Endothelial cell (in vitro differentiated cells): ENCODE results near the gene SASS6. TPM values are rescaled to one million over a fixed set of nuclear protein-coding genes. Genes with fewer than 3 reads are reported as not detected.

ENCODE experiments used
- DNase-seq: peaks from one replicate; pipeline ENCODE4 v3.0.0; 2021; ENCODE audit warnings: low spot score
- H3K27ac Mint-ChIP-seq: one replicate; pipeline ENCODE4 v1.8.0; 2021; ENCODE audit warnings: mixed read lengths, inconsistent platforms; ENCODE audit not compliant: unreplicated experiment
- H3K27me3 Mint-ChIP-seq: one replicate; pipeline ENCODE4 v1.8.0; 2021; ENCODE audit warnings: mild to moderate bottlenecking, moderate library complexity, mixed read lengths, inconsistent platforms; ENCODE audit not compliant: unreplicated experiment
- H3K36me3 Mint-ChIP-seq: one replicate; pipeline ENCODE4 v1.8.0; 2021; ENCODE audit warnings: mild to moderate bottlenecking, low read depth, mixed read lengths, inconsistent platforms; ENCODE audit not compliant: unreplicated experiment
- H3K4me1 Mint-ChIP-seq: one replicate; pipeline ENCODE4 v1.8.0; 2021; ENCODE audit warnings: mild to moderate bottlenecking, mixed read lengths, inconsistent platforms; ENCODE audit not compliant: unreplicated experiment
- H3K4me3 Mint-ChIP-seq: one replicate; pipeline ENCODE4 v1.8.0; 2021; ENCODE audit warnings: mild to moderate bottlenecking, mixed read lengths, inconsistent platforms; ENCODE audit not compliant: unreplicated experiment
- H3K9me3 Mint-ChIP-seq: one replicate; pipeline ENCODE4 v1.8.0; 2021; ENCODE audit warnings: mixed read lengths, inconsistent platforms; ENCODE audit not compliant: unreplicated experiment
- CTCF ChIP-seq: fragments of 200-600 bp; sonication (generic); IDR thresholded peaks from one replicate; pipeline ENCODE4 v1.5.0; 2021; ENCODE audit warnings: antibody characterized with exemption; ENCODE audit not compliant: unreplicated experiment
- total RNA-seq: library from RNA; stranded (reverse); fragmentation: NEBNext Ultra II Directional; extraction: Animal tissue kit (Norgen Biotek cat#: 25700); gene quantifications from one replicate; pipeline ENCODE4 v1.2.1, GENCODE V29; 2021; ENCODE audit not compliant: unreplicated experiment

Gene SASS6
- total RNA-seq, 1 donor from 2014 or later: 6.1 TPM

- peaks cover 38% of the 10 kb centered on the region for H3K4me1 Mint-ChIP-seq
- no peak overlapping the region for H3K27ac Mint-ChIP-seq
- peak overlapping the region; percentile 13 for H3K4me3 Mint-ChIP-seq
- H3K27me3 Mint-ChIP-seq: no peaks in the 10 kb centered on the region
- H3K36me3 Mint-ChIP-seq: peaks cover 20% of the 10 kb centered on the region
- no peak for TF ChIP-seq CTCF
- no peak for DNase-seq
- no peaks in the 10 kb centered on the region for H3K9me3 Mint-ChIP-seq
Observed at GRCh38 chr1:100045206-100045605, 87.5 kb downstream of the SASS6 start.

GRCh38 chr1:100039591-100039990 is 93.1 kb downstream of the SASS6 start:
- H3K36me3 Mint-ChIP-seq: peaks cover 21% of the 10 kb centered on the region
- H3K27me3 Mint-ChIP-seq: peaks cover 13% of the 10 kb centered on the region

GRCh38 chr1:100038660-100039287 is 94.0 kb downstream of the SASS6 start:
- DNase-seq: peak; percentile 46
- Mint-ChIP-seq H3K9me3 (no peaks in the 10 kb centered on the region), H3K36me3 (peaks cover 15% of the 10 kb centered on the region), H3K4me1 (peaks cover 31% of the 10 kb centered on the region), H3K4me3 (peak overlapping the region; percentile 100), H3K27ac (peak overlapping the region; percentile 100), H3K27me3 (peaks cover 13% of the 10 kb centered on the region)
- no peak for TF ChIP-seq CTCF

More at GRCh38 chr1:100039591-100039990, 93.1 kb downstream of the SASS6 start:
- H3K27ac Mint-ChIP-seq: peak overlapping the region; percentile 100
- peak overlapping the region; percentile 100 for H3K4me3 Mint-ChIP-seq
- peaks cover 31% of the 10 kb centered on the region for H3K4me1 Mint-ChIP-seq
- DNase-seq: no peak
- no peak for TF ChIP-seq CTCF
- no peaks in the 10 kb centered on the region for H3K9me3 Mint-ChIP-seq

- peaks cover 13% of the 10 kb centered on the region for H3K27me3 Mint-ChIP-seq
- DNase-seq: peak; percentile 86
- peaks cover 31% of the 10 kb centered on the region for H3K4me1 Mint-ChIP-seq
- no peaks in the 10 kb centered on the region for H3K9me3 Mint-ChIP-seq
- H3K4me3 Mint-ChIP-seq: peak overlapping the region; percentile 100
- H3K36me3 Mint-ChIP-seq: peaks cover 11% of the 10 kb centered on the region
- no peak for TF ChIP-seq CTCF
- H3K27ac Mint-ChIP-seq: peak overlapping the region; percentile 95
Observed at GRCh38 chr1:100037927-100038659, 94.6 kb downstream of the SASS6 start.

- Mint-ChIP-seq H3K27ac (peak overlapping the region; percentile 95), H3K36me3 (peaks cover 11% of the 10 kb centered on the region), H3K9me3 (no peaks in the 10 kb centered on the region), H3K4me1 (peaks cover 31% of the 10 kb centered on the region), H3K4me3 (peak overlapping the region; percentile 100), H3K27me3 (peaks cover 13% of the 10 kb centered on the region)
- DNase-seq: no peak
- no peak for TF ChIP-seq CTCF
Observed at GRCh38 chr1:100037656-100037926, 95.1 kb downstream of the SASS6 start.
